Measurements from ENCODE around the gene MESP2. TPM values are rescaled to one million over a fixed set of nuclear protein-coding genes. Genes with fewer than 3 reads are reported as not detected.

The MESP2 gene
- total RNA-seq, 1 experiment from 2014 or later, result 0.28 TPM

- H3K56ac ChIP-seq (ENCODE audit: insufficient read length, low read depth, low read length), result no peak overlapping the region
- no peak overlapping the region for H4K5ac ChIP-seq (ENCODE audit: insufficient read length, low read depth, low read length)
- H2BK20ac ChIP-seq (ENCODE audit: low read depth, low read length, poor library complexity, severe bottlenecking), result no peak overlapping the region
- peak overlapping the region in 1 of 3 experiments; percentile 51; a peak in 1 of 7 replicates for H3K27ac Mint-ChIP-seq
- no peak overlapping the region for H2BK120ac ChIP-seq (ENCODE audit: low read depth, low read length, poor library complexity, severe bottlenecking)
- H3K23me2 ChIP-seq (ENCODE audit: insufficient read length, low read depth, low read length, poor library complexity, severe bottlenecking), result no peaks in the 10 kb centered on the region
- no peaks in the 10 kb centered on the region for H3K9me3 Mint-ChIP-seq
- H3K4me3 Mint-ChIP-seq, result no peak overlapping the region
- no peak overlapping the region for H4K91ac ChIP-seq (ENCODE audit: insufficient read length, low read depth, low read length)
- DNase-seq, result no peak
- no peaks in the 10 kb centered on the region for H3K4me1 ChIP-seq (ENCODE audit: insufficient read depth, low read length)
- H3K27me3 ChIP-seq (ENCODE audit: insufficient read depth, low read length), result no peaks in the 10 kb centered on the region
- no CpG with 5 or more reads among the region's 10 CpGs for WGBS (ENCODE audit: extremely low coverage, insufficient read length, low lambda C conversion rate)
- no peak overlapping the region for H3K27ac ChIP-seq (ENCODE audit: insufficient read length, low read depth, low read length)
- H3K4ac ChIP-seq (ENCODE audit: low read depth, low read length), result no peak overlapping the region
- no peak overlapping the region for H3K23ac ChIP-seq (ENCODE audit: insufficient read length, low read depth, low read length)
- no peaks in the 10 kb centered on the region for H3K36me3 Mint-ChIP-seq (ENCODE audit: insufficient read depth in 1 of 3, low read depth in 3 of 3)
- H3K79me1 ChIP-seq (ENCODE audit: insufficient read depth, low read depth, low read length, poor library complexity, severe bottlenecking), result no peaks in the 10 kb centered on the region
- H3K18ac ChIP-seq (ENCODE audit: insufficient read length, low read depth, low read length), result no peak overlapping the region
- no peak overlapping the region for H4K8ac ChIP-seq (replicated peaks; ENCODE audit: insufficient read length, low read depth, low read length)
- H3K9me3 ChIP-seq (ENCODE audit: control insufficient read depth, low read depth, low read length), result no peaks in the 10 kb centered on the region
- no peak overlapping the region for H2AK5ac ChIP-seq (ENCODE audit: insufficient read length, low read length)
- no peak overlapping the region for H2AFZ ChIP-seq (ENCODE audit: low read length)
- H4K20me1 ChIP-seq (ENCODE audit: control insufficient read depth, insufficient read depth, insufficient read length), result no peaks in the 10 kb centered on the region
- H2BK12ac ChIP-seq (ENCODE audit: insufficient read length, low read depth, low read length), result no peak overlapping the region
- H3K9ac ChIP-seq (ENCODE audit: extremely low read depth, insufficient read length, low read length), result no peak overlapping the region
- peaks cover 3% of the 10 kb centered on the region for H3K27me3 Mint-ChIP-seq (ENCODE audit: low read depth)
- no peak overlapping the region for H3K4me2 ChIP-seq (ENCODE audit: insufficient read depth, insufficient read length, low read length)
- H3K79me2 ChIP-seq (ENCODE audit: insufficient read depth, low read length), result no peaks in the 10 kb centered on the region
- no peak overlapping the region for H2BK5ac ChIP-seq (ENCODE audit: insufficient read length, low read length)
- no peak overlapping the region for H2BK15ac ChIP-seq (ENCODE audit: low read depth, low read length)
- H3T11ph ChIP-seq (ENCODE audit: low read length), result no peak overlapping the region
- peaks cover 8 to 25% of the 10 kb centered on the region in 2 experiments; a peak in 3 of 4 replicates for H3K4me1 Mint-ChIP-seq
- TF ChIP-seq, protein P1, sequence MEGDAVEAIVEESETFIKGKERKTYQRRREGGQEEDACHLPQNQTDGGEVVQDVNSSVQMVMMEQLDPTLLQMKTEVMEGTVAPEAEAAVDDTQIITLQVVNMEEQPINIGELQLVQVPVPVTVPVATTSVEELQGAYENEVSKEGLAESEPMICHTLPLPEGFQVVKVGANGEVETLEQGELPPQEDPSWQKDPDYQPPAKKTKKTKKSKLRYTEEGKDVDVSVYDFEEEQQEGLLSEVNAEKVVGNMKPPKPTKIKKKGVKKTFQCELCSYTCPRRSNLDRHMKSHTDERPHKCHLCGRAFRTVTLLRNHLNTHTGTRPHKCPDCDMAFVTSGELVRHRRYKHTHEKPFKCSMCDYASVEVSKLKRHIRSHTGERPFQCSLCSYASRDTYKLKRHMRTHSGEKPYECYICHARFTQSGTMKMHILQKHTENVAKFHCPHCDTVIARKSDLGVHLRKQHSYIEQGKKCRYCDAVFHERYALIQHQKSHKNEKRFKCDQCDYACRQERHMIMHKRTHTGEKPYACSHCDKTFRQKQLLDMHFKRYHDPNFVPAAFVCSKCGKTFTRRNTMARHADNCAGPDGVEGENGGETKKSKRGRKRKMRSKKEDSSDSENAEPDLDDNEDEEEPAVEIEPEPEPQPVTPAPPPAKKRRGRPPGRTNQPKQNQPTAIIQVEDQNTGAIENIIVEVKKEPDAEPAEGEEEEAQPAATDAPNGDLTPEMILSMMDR (conservative IDR thresholded peaks at IDR 0.05), result no peak
- H3K14ac ChIP-seq (ENCODE audit: insufficient read depth, low read length), result no peak overlapping the region
These were observed 32.2 kb downstream of the MESP2 start for GRCh38 chr15:89808160-89808870.
